ENCODE results near the gene PCDHGA10.
"Not testable (repeated sequence)": the region's sequence is repeated elsewhere in the genome, so short reads cannot be mapped to it uniquely, and the experiment has no call there.

Gene PCDHGA10

GRCh38 chr5:141420855-141421488, 8.2 kb downstream of the PCDHGA10 start, which contains the start of gene PCDHGA11:
TSS of gene PCDHGA11 (plus strand) at chr5:141421051. CDS start at chr5:141421228, 177 bp downstream.
- in situ Hi-C loops (cut with HindIII; ENCODE audit: low sequenced_read_pairs): no loop called here

DNA sequence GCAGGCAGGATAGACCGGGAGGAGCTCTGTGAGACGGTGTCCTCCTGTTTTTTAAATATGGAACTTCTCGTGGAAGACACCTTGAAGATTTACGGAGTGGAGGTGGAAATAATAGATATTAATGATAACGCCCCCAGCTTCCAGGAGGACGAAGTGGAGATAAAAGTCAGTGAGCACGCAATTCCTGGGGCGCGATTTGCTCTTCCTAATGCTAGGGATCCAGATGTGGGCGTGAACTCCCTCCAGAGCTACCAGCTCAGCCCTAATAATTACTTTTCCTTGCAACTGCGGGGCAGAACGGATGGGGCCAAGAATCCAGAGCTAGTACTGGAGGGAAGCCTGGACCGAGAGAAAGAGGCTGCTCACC, 8.7 kb downstream of the PCDHGA10 start:
- in situ Hi-C loops (cut with HindIII; ENCODE audit: low sequenced_read_pairs): no loop called here

GRCh38 chr5:141422742-141423291, 10.0 kb downstream of the PCDHGA10 start:
- in situ Hi-C loops (cut with HindIII; ENCODE audit: low sequenced_read_pairs): no loop called here

DNA sequence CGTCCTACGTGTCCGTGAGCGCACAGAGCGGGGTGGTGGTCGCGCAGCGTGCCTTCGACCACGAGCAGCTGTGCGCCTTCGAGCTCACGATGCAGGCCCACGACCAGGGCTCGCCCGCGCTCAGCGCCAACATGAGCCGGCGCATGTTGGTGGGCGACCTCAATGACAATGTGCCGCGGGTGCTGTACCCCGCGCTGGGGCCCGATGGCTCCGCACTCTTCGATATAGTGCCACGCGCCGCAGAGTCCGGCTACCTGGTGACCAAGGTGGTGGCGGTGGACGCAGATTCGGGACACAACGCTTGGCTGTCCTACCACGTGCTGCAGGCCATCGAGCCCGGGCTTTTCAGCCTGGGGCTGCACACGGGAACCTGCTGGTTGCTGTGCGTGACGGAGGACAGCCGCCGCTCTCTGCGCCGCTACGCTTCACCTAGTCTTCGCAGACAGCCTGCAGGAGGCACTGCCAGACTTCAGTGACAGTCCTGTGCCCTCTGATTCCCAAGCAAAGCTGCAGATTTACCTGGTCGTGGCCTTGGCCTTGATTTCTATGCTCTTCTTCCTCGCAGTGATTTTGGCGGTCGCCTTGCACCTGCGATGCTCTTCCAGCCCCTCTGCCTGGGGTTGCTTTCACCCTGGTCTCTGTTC, 15.1 kb downstream of the PCDHGA10 start:
- in situ Hi-C loops (cut with HindIII; ENCODE audit: low sequenced_read_pairs): no loop called here

DNA sequence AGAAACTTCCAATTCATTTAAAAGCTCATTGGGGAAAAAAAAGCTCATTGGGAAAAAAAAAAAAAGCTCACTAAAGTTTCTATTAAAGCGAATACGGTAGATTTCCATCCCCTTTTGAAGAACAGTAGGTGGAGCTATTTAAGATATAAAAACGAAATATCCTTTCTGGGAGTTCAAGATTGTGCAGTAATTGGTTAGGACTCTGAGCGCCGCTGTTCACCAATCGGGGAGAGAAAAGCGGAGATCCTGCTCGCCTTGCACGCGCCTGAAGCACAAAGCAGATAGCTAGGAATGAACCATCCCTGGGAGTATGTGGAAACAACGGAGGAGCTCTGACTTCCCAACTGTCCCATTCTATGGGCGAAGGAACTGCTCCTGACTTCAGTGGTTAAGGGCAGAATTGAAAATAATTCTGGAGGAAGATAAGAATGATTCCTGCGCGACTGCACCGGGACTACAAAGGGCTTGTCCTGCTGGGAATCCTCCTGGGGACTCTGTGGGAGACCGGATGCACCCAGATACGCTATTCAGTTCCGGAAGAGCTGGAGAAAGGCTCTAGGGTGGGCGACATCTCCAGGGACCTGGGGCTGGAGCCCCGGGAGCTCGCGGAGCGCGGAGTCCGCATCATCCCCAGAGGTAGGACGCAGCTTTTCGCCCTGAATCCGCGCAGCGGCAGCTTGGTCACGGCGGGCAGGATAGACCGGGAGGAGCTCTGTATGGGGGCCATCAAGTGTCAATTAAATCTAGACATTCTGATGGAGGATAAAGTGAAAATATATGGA, 17.7 kb downstream of the PCDHGA10 start, which contains the start of gene PCDHGA12:
Gene PCDHGA12, plus strand, starts transcription at position 176 of the 782 bp plus-strand sequence. Its CDS starts 253 bp downstream, at position 429.
- in situ Hi-C loops (cut with HindIII; ENCODE audit: low sequenced_read_pairs): no loop called here

DNA sequence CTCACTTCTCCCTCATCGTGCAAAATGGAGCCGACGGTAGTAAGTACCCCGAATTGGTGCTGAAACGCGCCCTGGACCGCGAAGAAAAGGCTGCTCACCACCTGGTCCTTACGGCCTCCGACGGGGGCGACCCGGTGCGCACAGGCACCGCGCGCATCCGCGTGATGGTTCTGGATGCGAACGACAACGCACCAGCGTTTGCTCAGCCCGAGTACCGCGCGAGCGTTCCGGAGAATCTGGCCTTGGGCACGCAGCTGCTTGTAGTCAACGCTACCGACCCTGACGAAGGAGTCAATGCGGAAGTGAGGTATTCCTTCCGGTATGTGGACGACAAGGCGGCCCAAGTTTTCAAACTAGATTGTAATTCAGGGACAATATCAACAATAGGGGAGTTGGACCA, 18.5 kb downstream of the PCDHGA10 start:
- in situ Hi-C loops (cut with HindIII; ENCODE audit: low sequenced_read_pairs): no loop called here

DNA sequence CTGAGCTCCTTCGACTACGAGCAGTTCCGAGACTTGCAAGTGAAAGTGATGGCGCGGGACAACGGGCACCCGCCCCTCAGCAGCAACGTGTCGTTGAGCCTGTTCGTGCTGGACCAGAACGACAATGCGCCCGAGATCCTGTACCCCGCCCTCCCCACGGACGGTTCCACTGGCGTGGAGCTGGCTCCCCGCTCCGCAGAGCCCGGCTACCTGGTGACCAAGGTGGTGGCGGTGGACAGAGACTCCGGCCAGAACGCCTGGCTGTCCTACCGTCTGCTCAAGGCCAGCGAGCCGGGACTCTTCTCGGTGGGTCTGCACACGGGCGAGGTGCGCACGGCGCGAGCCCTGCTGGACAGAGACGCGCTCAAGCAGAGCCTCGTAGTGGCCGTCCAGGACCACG, 19.5 kb downstream of the PCDHGA10 start:
- in situ Hi-C loops (cut with HindIII; ENCODE audit: low sequenced_read_pairs): not testable (repeated sequence)

DNA sequence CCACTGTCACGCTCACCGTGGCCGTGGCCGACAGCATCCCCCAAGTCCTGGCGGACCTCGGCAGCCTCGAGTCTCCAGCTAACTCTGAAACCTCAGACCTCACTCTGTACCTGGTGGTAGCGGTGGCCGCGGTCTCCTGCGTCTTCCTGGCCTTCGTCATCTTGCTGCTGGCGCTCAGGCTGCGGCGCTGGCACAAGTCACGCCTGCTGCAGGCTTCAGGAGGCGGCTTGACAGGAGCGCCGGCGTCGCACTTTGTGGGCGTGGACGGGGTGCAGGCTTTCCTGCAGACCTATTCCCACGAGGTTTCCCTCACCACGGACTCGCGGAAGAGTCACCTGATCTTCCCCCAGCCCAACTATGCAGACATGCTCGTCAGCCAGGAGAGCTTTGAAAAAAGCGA, 19.9 kb downstream of the PCDHGA10 start:
- in situ Hi-C loops (cut with HindIII; ENCODE audit: low sequenced_read_pairs): not testable (repeated sequence)

DNA sequence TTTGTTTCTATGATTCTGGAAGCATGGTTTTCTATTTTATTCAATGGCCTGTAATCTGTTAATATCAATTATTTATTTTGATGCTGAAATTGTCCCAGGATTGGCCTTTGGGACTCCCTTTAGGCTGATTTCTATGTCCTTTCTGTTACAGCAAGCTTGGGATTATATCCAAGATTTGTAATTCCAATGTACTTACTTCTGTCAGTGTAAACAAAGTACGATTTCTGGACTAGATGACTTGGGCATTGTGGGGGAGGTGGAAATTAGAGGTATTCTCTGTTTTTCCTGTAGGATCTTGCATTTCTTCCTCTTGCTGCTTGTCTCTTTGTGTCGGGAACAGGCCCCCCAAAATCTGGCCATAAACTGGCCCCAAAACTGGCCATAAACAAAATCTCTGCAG, 21.2 kb downstream of the PCDHGA10 start:
- in situ Hi-C loops (cut with HindIII; ENCODE audit: low sequenced_read_pairs): no loop called here

DNA sequence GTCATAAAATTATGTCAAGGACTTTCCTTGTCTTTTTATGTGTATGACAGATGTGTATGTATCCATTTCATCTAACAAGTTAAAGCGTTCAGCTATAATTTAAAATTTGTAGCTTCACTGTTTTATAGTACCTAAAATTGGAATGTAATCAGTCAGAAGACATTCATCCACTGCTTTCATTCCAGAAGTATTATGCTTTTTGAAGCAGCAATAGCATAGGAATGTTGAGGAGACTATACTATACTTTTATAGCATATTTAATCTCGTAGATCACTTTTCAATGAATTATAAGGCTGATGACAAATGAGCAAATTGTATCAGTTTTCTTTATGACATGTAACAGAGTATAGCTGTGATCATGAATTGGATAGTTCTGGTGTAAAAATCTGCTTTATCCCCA, 24.4 kb downstream of the PCDHGA10 start:
- in situ Hi-C loops (cut with HindIII; ENCODE audit: low sequenced_read_pairs): no loop called here

DNA sequence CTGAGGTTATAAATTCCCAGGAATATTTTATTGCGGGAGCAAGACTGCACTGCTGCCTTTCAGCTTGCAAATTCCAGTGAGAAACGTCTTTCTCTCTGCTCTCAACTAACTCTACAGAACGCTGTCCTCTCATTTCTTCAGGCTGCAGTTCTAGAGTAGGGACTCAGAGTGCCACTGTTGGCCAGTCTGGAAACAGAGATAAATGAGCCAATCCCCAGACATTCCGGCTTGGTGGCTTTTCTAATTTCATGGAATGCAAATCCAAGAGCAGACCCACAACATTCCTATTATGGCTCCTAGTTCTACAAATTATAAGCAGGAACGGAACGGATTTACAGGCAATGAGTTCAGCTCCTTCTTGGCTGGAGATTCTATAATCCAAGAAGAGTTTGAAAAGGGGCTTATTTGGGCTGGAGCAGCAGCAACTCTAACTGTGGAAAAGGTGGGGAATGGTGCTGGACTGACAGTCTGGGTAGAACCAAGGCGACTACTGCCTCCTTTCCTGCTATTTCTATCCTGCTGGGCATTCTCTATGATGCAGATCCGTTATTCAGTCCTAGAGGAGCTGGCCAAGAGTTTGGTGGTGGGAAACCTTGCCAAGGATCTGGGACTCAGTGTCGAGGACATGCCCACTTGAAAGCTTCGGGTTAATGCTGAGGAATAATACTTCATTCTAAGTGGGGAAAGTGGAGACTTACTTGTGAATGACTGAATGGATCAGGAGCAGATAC, 26.8 kb downstream of the PCDHGA10 start:
- in situ Hi-C loops (cut with HindIII; ENCODE audit: low sequenced_read_pairs): no loop called here

GRCh38 chr5:141440341-141440740, 27.6 kb downstream of the PCDHGA10 start:
- in situ Hi-C loops (cut with HindIII; ENCODE audit: low sequenced_read_pairs): no loop called here

DNA sequence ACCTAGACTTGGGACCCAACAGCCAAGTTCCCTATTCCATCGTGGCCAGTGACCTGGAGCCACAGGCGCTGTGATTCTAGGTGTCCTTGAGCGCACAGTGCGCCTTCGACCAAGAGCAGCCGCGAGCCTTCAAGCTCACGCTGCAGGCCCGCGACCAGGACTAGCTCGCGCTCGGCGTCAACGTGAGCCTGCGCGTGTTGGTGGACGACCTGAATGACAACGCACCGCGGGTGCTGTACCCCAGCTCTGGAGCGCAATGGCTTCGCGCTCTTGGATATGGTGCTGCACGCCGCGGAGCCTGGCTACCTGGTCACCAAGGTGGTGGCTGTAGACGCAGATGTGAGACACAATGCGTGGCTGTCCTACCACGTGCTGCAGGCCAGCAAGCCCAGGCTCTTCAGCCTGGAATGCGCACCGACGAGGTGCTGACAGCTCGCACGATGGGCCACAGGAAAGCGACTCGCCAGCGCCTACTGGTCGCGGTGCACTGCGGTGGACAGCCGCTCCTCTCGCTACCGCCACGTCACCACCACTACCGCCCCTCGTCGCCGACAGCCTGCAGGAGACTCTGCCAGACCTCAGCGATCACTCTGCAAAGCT, 28.9 kb downstream of the PCDHGA10 start:
- in situ Hi-C loops (cut with HindIII; ENCODE audit: low sequenced_read_pairs): no loop called here

GRCh38 chr5:141465351-141465750, 52.6 kb downstream of the PCDHGA10 start:
- in situ Hi-C loops (cut with HindIII; ENCODE audit: low sequenced_read_pairs): loop anchor here (10.0 kb wide), 1 partner anchor 59 kb away; no protein-coding TSS in a partner anchor
